GM10847 (cell line): Measurements from ENCODE around the gene PLCL2.

Experiments used
- POLR2A ChIP-seq: IDR thresholded peaks from 2 replicates; pipeline ENCODE4 v1.6.1; 2011; ENCODE audit not compliant: insufficient read length; ENCODE audit errors: extremely low read depth

The PLCL2 gene

GRCh38 chr3:17130956-17131355 is 246.2 kb downstream of the PLCL2 start:
- no peak for TF ChIP-seq POLR2A

GRCh38 chr3:17132286-17133115 is 247.7 kb downstream of the PLCL2 start:
- no peak for TF ChIP-seq POLR2A

- TF ChIP-seq POLR2A: no peak
These were observed 249.1 kb downstream of the PLCL2 start for GRCh38 chr3:17133632-17134545.

- TF ChIP-seq POLR2A: no peak
These were observed 250.9 kb downstream of the PLCL2 start for GRCh38 chr3:17135696-17136095.

GRCh38 chr3:17136136-17136721 is 251.5 kb downstream of the PLCL2 start:
- TF ChIP-seq POLR2A: no peak

- no peak for TF ChIP-seq POLR2A
These were observed 252.6 kb downstream of the PLCL2 start for GRCh38 chr3:17137321-17137826.

- no peak for TF ChIP-seq POLR2A
These were observed 253.7 kb downstream of the PLCL2 start for GRCh38 chr3:17138246-17139039.
